H1 (cell line): ENCODE results near the gene EML1.

ENCODE experiments used
- BACH1 ChIP-seq: IDR thresholded peaks from 2 replicates; pipeline ENCODE4 v1.6.1; 2012; ENCODE audit warnings: low read length, improper control_type of control experiment
- BRCA1 ChIP-seq: IDR thresholded peaks from 2 replicates; pipeline ENCODE4 v1.6.1; 2012; ENCODE audit warnings: low read depth, low read length, improper control_type of control experiment
- CBX8 ChIP-seq: fragments of 300-800, 300-1000 bp; sonication (generic); IDR thresholded peaks from 2 replicates; pipeline ENCODE4 v1.7.1; 2016; ENCODE audit warnings: low read depth, low read length, borderline replicate concordance
- CTCF ChIP-seq, 3 experiments: IDR thresholded peaks; 1 replicate in 2 of 3; 2 replicates in 1 of 3; pipeline versions ENCODE4 v1.5.1 to v1.6.1; 2011; ENCODE audit warnings: low read length in 3 of 3, mild to moderate bottlenecking in 3 of 3, inconsistent platforms in 2 of 3, low read depth in 1 of 3, moderate library complexity in 1 of 3; ENCODE audit not compliant: insufficient read depth in 1 of 3; ENCODE audit errors: control extremely low read depth in 1 of 3
- FOSL1 ChIP-seq: IDR thresholded peaks from 2 replicates; pipeline ENCODE4 v1.6.1; 2011; ENCODE audit warnings: mild to moderate bottlenecking, low read depth, low read length, moderate library complexity; ENCODE audit not compliant: insufficient read depth
- HDAC2 ChIP-seq, 2 experiments: fragments of 300-600 bp in 1 of 2; sonication (generic) in 1 of 2; IDR thresholded peaks; 2 replicates each; pipeline ENCODE4 v1.6.1; 2011 to 2012; ENCODE audit warnings: low read depth in 2 of 2, low read length in 2 of 2, mild to moderate bottlenecking in 2 of 2, moderate library complexity in 2 of 2, borderline replicate concordance in 1 of 2, inconsistent platforms in 1 of 2
- JUN ChIP-seq: IDR thresholded peaks from 2 replicates; pipeline ENCODE4 v1.6.1; 2011; ENCODE audit warnings: low read depth, mild to moderate bottlenecking, improper control_type of control experiment, low read length
- POLR2A ChIP-seq, 2 experiments: IDR thresholded peaks; 1 replicate in 1 of 2; 2 replicates in 1 of 2; pipeline ENCODE4 v1.6.1; 2011; ENCODE audit warnings: low read depth in 2 of 2, low read length in 2 of 2, mild to moderate bottlenecking in 2 of 2; ENCODE audit errors: control extremely low read depth in 1 of 2
- POLR2AphosphoS5 ChIP-seq: IDR thresholded peaks from 2 replicates; pipeline ENCODE4 v1.6.1; 2011; ENCODE audit warnings: low read depth, low read length
- RAD21 ChIP-seq, 2 experiments: IDR thresholded peaks in 1 of 2; conservative IDR thresholded peaks in 1 of 2; 2 replicates each; pipeline ENCODE4 v1.6.1; 2011; ENCODE audit warnings: low read depth in 2 of 2, low read length in 2 of 2, improper control_type of control experiment in 1 of 2, inconsistent platforms in 1 of 2, mild to moderate bottlenecking in 1 of 2, moderate library complexity in 1 of 2
- TAF1 ChIP-seq: IDR thresholded peaks from 2 replicates; pipeline ENCODE4 v1.6.1; 2011; ENCODE audit warnings: mild to moderate bottlenecking, low read depth, low read length

GRCh38 chr14:99751539-99752485 lies 41.4 kb upstream of the EML1 start:
- TF ChIP-seq CTCF (IDR thresholded peaks at IDR 0.05; ENCODE audit: control extremely low read depth in 1 of 3, insufficient read depth in 1 of 3, low read depth in 1 of 3, low read length in 3 of 3) (no peak), JUN (no peak), POLR2A (IDR thresholded peaks at IDR 0.05; ENCODE audit: control extremely low read depth in 1 of 2, low read depth in 2 of 2, low read length in 2 of 2) (no peak), BACH1 (no peak), TAF1 (no peak), HDAC2 (IDR thresholded peaks at IDR 0.05; ENCODE audit: borderline replicate concordance in 1 of 2, low read depth in 2 of 2, low read length in 2 of 2) (no peak), FOSL1 (no peak), BRCA1 (no peak), CBX8 (no peak), POLR2AphosphoS5 (no peak), RAD21 (IDR thresholded peaks at IDR 0.05 in 1 of 2, conservative IDR thresholded peaks at IDR 0.05 in 1 of 2; ENCODE audit: low read depth in 2 of 2, low read length in 2 of 2) (no peak)
